ENCODE measurements around the gene DAGLA. TPM values are rescaled to one million over a fixed set of nuclear protein-coding genes. Genes with fewer than 3 reads are reported as not detected.

The DAGLA gene
- total RNA-seq, 1 donor from 2014 or later, result 21.0 TPM

GRCh38 chr11:61694602-61694939, 14.4 kb downstream of the DAGLA start:
- TF ChIP-seq, protein P1, sequence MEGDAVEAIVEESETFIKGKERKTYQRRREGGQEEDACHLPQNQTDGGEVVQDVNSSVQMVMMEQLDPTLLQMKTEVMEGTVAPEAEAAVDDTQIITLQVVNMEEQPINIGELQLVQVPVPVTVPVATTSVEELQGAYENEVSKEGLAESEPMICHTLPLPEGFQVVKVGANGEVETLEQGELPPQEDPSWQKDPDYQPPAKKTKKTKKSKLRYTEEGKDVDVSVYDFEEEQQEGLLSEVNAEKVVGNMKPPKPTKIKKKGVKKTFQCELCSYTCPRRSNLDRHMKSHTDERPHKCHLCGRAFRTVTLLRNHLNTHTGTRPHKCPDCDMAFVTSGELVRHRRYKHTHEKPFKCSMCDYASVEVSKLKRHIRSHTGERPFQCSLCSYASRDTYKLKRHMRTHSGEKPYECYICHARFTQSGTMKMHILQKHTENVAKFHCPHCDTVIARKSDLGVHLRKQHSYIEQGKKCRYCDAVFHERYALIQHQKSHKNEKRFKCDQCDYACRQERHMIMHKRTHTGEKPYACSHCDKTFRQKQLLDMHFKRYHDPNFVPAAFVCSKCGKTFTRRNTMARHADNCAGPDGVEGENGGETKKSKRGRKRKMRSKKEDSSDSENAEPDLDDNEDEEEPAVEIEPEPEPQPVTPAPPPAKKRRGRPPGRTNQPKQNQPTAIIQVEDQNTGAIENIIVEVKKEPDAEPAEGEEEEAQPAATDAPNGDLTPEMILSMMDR (conservative IDR thresholded peaks at IDR 0.05), result no peak
- no peak for DNase-seq (ENCODE audit: low read depth, low spot score)
- Mint-ChIP-seq H3K36me3 (ENCODE audit: low read depth) (no peaks in the 10 kb centered on the region), H3K9me3 (no peaks in the 10 kb centered on the region), H3K27me3 (ENCODE audit: low read depth) (no peaks in the 10 kb centered on the region), H3K27ac (ENCODE audit: unreplicated experiment) (peak overlapping the region; percentile 43), H3K4me1 (peaks cover 57% of the 10 kb centered on the region), H3K4me3 (no peak overlapping the region)

GRCh38 chr11:61694946-61695706, 14.9 kb downstream of the DAGLA start:
- H3K4me1 Mint-ChIP-seq, result peaks cover 52% of the 10 kb centered on the region
- peak overlapping the region; percentile 94 for H3K27ac Mint-ChIP-seq (ENCODE audit: unreplicated experiment)
- TF ChIP-seq, protein P1 (conservative IDR thresholded peaks at IDR 0.05), result peak; percentile 49
- H3K4me3 Mint-ChIP-seq, result peak overlapping the region; percentile 66
- DNase-seq (ENCODE audit: low read depth, low spot score), result no peak
- H3K36me3 Mint-ChIP-seq (ENCODE audit: low read depth), result no peaks in the 10 kb centered on the region
- H3K9me3 Mint-ChIP-seq, result no peaks in the 10 kb centered on the region
- no peaks in the 10 kb centered on the region for H3K27me3 Mint-ChIP-seq (ENCODE audit: low read depth)

- H3K9me3 Mint-ChIP-seq, result no peaks in the 10 kb centered on the region
- DNase-seq (ENCODE audit: low read depth, low spot score), result no peak
- peaks cover 55% of the 10 kb centered on the region for H3K4me1 Mint-ChIP-seq
- TF ChIP-seq, protein P1 (conservative IDR thresholded peaks at IDR 0.05), result no peak
- H3K36me3 Mint-ChIP-seq (ENCODE audit: low read depth), result no peaks in the 10 kb centered on the region
- H3K27me3 Mint-ChIP-seq (ENCODE audit: low read depth), result no peaks in the 10 kb centered on the region
- peak overlapping the region; percentile 94 for H3K27ac Mint-ChIP-seq (ENCODE audit: unreplicated experiment)
- peak overlapping the region; percentile 66 for H3K4me3 Mint-ChIP-seq
These were observed 15.7 kb downstream of the DAGLA start for GRCh38 chr11:61695917-61696316.

DNA sequence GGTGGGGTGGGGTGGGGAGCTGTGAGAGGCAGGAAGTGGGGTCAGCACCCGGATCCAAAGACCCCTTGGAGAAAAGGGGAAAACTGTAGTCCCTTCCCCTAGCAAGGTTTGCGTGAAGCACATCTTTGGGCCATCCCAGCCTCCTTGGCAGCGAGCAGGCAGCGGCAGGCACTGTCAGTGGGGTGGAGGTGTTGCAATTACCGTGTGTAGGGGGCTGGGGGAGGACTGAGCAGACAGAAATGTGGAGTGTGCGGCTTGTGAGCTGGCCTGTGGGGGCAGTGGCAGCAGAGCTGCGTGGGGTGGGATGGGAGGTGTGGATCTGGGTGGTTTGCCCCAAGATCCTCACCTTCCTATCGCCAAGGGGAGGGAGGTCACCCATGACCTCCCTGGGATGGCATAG, 16.4 kb downstream of the DAGLA start:
- Mint-ChIP-seq H3K4me1 (peaks cover 55% of the 10 kb centered on the region), H3K9me3 (no peaks in the 10 kb centered on the region), H3K4me3 (no peak overlapping the region), H3K36me3 (ENCODE audit: low read depth) (no peaks in the 10 kb centered on the region), H3K27me3 (ENCODE audit: low read depth) (no peaks in the 10 kb centered on the region), H3K27ac (ENCODE audit: unreplicated experiment) (peak overlapping the region; percentile 98)
- no peak for DNase-seq (ENCODE audit: low read depth, low spot score)
- TF ChIP-seq, protein P1 (conservative IDR thresholded peaks at IDR 0.05), result no peak

DNA sequence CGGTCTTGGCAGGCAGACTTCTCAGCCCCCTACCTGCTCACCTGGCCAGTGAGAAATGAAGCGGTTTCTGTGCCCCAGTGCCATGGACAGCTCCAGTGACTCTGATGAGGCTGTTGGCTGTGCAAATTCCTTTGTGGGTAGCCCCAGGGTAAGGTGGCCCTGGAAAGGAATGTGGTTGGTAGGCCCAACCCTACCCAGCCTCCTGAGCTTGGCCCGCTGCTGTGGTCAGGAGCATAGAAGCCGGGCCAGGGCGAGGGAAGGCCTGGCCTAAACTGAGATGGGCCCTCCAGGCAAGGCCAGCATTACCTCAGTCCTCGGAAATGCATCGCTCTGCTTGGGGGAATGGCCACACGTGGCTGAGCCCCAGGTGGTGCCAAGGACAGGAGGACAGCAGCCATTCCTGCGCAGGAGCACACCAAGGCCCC, 16.9 kb downstream of the DAGLA start:
- DNase-seq (ENCODE audit: low read depth, low spot score), result no peak
- peaks cover 56% of the 10 kb centered on the region for H3K4me1 Mint-ChIP-seq
- H3K4me3 Mint-ChIP-seq, result no peak overlapping the region
- H3K27me3 Mint-ChIP-seq (ENCODE audit: low read depth), result no peaks in the 10 kb centered on the region
- TF ChIP-seq, protein P1 (conservative IDR thresholded peaks at IDR 0.05), result no peak
- no peaks in the 10 kb centered on the region for H3K9me3 Mint-ChIP-seq
- H3K27ac Mint-ChIP-seq (ENCODE audit: unreplicated experiment), result no peak overlapping the region
- H3K36me3 Mint-ChIP-seq (ENCODE audit: low read depth), result no peaks in the 10 kb centered on the region
